HG03060 (cell line): ENCODE results near the gene SNAPC4.

Experiments used
- ATAC-seq: cut with Tn5 transposase; IDR thresholded peaks from one replicate; pipeline ENCODE4 v1.9.1; 2021; ENCODE audit warnings: low read depth, moderate number of reproducible peaks; ENCODE audit not compliant: unreplicated experiment

The SNAPC4 gene

GRCh38 chr9:136400038-136400834 lies at the start of gene SNAPC4:
TSS of gene SNAPC4 (minus strand) at chr9:136400170. CDS start at chr9:136398428, 1,742 bp downstream.
- ATAC-seq = no peak

- no peak for ATAC-seq
These were observed 48.7 kb upstream of the SNAPC4 start for GRCh38 chr9:136448655-136449054.

- ATAC-seq = no peak
These were observed 47.3 kb upstream of the SNAPC4 start for GRCh38 chr9:136447173-136447778.

GRCh38 chr9:136445799-136446198 lies 45.8 kb upstream of the SNAPC4 start:
- no peak for ATAC-seq

- no peak for ATAC-seq
These were observed 44.1 kb upstream of the SNAPC4 start for GRCh38 chr9:136444102-136444501.

- ATAC-seq = no peak
These were observed 43.7 kb upstream of the SNAPC4 start for GRCh38 chr9:136443687-136444086.

GRCh38 chr9:136443087-136443486 lies 43.1 kb upstream of the SNAPC4 start:
- ATAC-seq = no peak

- no peak for ATAC-seq
These were observed 42.3 kb upstream of the SNAPC4 start for GRCh38 chr9:136442265-136442664.

GRCh38 chr9:136441681-136442245 lies 41.8 kb upstream of the SNAPC4 start:
- ATAC-seq = no peak

- no peak for ATAC-seq
These were observed 41.3 kb upstream of the SNAPC4 start for GRCh38 chr9:136441191-136441680.

- ATAC-seq = no peak
These were observed 39.8 kb upstream of the SNAPC4 start, which contains the start of gene INPP5E for GRCh38 chr9:136439481-136440408. TSS of gene INPP5E (minus strand) at chr9:136439845. CDS start at chr9:136439419, 426 bp downstream.

- ATAC-seq = no peak
These were observed 38.8 kb upstream of the SNAPC4 start for GRCh38 chr9:136438548-136439480.

GRCh38 chr9:136437839-136438547 lies 38.0 kb upstream of the SNAPC4 start:
- no peak for ATAC-seq

- ATAC-seq = no peak
These were observed 37.5 kb upstream of the SNAPC4 start for GRCh38 chr9:136437430-136437829.

GRCh38 chr9:136436055-136436634 lies 36.2 kb upstream of the SNAPC4 start:
- ATAC-seq = no peak

- no peak for ATAC-seq
These were observed 34.7 kb upstream of the SNAPC4 start for GRCh38 chr9:136434580-136435169.

- ATAC-seq = no peak
These were observed 34.0 kb upstream of the SNAPC4 start for GRCh38 chr9:136433849-136434579.
